GM10248 (cell line): ENCODE data around the gene ELFN1.

Experiments
- CTCF ChIA-PET: fragments of 300-600 bp; sonication (Branson Sonifier 250); formaldehyde crosslinking; extraction: SDS; loops from one replicate; lab custom pipeline; 2021; ENCODE audit warnings: antibody characterized with exemption; lab: Yijun Ruan, JAX
- POLR2A ChIA-PET: fragments of 350-650 bp; sonication (Branson Sonifier 250); formaldehyde crosslinking; extraction: SDS; loops from one replicate; lab custom pipeline; 2020; ENCODE audit warnings: antibody characterized with exemption; lab: Yijun Ruan, JAX
- DNase-seq: peaks from one replicate; pipeline ENCODE4 v3.0.0; 2012; ENCODE audit errors: extremely low spot score
- CTCF ChIP-seq: IDR thresholded peaks from 2 replicates; pipeline ENCODE4 v1.5.1; 2012; ENCODE audit warnings: mild to moderate bottlenecking, low read depth; ENCODE audit errors: extremely low read depth, missing control alignments, control extremely low read depth

ELFN1 gene

GRCh38 chr7:1637155-1637554, 32.9 kb upstream of the ELFN1 start:
- ChIA-PET CTCF (no interaction called here), POLR2A (no interaction called here)
- TF ChIP-seq CTCF: no peak
- DNase-seq: no peak

GRCh38 chr7:1638215-1638661, 31.8 kb upstream of the ELFN1 start:
- DNase-seq: no peak
- no peak for TF ChIP-seq CTCF
- ChIA-PET POLR2A (no interaction called here), CTCF (no interaction called here)

GRCh38 chr7:1639071-1639470, 31.0 kb upstream of the ELFN1 start:
- POLR2A ChIA-PET: no interaction called here
- no peak for TF ChIP-seq CTCF
- CTCF ChIA-PET: no interaction called here
- DNase-seq: no peak

- CTCF ChIA-PET: no interaction called here
These were observed 30.4 kb upstream of the ELFN1 start for GRCh38 chr7:1639532-1640175.

GRCh38 chr7:1640376-1641172, 29.5 kb upstream of the ELFN1 start:
- no peak for TF ChIP-seq CTCF
- POLR2A ChIA-PET: no interaction called here
- DNase-seq: no peak
- CTCF ChIA-PET: no interaction called here

More at GRCh38 chr7:1639532-1640175, 30.4 kb upstream of the ELFN1 start:
- TF ChIP-seq CTCF: no peak
- DNase-seq: no peak
- POLR2A ChIA-PET: no interaction called here

DNA sequence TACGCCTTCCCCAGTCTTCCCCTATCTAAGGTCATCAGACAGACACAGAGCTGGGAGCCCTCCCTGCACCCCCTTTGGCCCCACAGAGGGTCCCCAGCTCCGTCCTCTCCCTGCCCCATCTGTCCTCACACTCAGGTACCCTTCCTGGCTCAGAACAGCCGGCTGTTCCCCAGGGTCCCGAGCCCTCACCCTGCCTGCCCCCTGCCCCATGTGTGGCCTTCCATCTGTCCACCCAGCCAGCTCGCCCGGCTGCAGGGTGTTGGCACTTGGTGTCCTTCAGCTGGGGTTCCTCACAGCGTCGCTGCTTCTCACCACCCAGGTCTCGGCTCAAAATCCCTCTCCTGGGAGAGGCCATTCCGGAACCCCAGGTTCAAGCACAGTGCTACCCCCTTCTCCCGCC, 28.9 kb upstream of the ELFN1 start:
- TF ChIP-seq CTCF: no peak
- no peak for DNase-seq
- CTCF ChIA-PET: no interaction called here
- POLR2A ChIA-PET: no interaction called here
